HG02970 (cell line): Measurements from ENCODE around the gene MFRP.
A peak's percentile ranks its signal among the peaks of the same experiment; 100 is the strongest.
"Not testable (repeated sequence)": the region's sequence is repeated elsewhere in the genome, so short reads cannot be mapped to it uniquely, and the experiment has no call there.

ENCODE experiments used
- ATAC-seq: cut with Tn5 transposase; IDR thresholded peaks from one replicate; pipeline ENCODE4 v1.9.1; 2021; ENCODE audit warnings: mild to moderate bottlenecking, moderate library complexity, moderate number of reproducible peaks; ENCODE audit not compliant: unreplicated experiment, low FRiP score

MFRP gene

DNA sequence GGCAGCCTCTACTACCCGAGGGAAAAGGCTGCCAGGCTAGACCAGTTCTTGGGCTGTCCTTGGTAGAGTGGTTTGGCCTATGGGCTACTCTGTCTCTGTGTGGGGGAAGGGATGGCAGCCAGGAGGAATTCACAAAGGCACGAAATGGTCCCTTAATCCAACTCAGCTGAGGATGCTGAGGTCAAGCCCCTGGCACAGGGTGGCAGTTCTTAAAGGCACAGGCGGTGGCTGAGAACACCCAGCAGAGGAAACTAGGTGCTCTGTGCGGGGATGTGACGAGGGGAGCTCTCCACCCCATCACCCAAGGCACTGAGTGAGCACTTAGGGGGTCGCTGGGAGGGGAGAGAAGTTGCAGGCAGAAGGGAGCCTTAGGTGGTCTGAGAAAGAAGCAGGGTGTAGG is at the start of gene MFRP:
MFRP (minus strand) TSS at position 101 of the 400 bp plus-strand sequence. CDS start 192 bp downstream, outside the sequence.
- no peak for ATAC-seq

- no peak for ATAC-seq
Observed at GRCh38 chr11:119391275-119391674, 44.8 kb upstream of the MFRP start.

DNA sequence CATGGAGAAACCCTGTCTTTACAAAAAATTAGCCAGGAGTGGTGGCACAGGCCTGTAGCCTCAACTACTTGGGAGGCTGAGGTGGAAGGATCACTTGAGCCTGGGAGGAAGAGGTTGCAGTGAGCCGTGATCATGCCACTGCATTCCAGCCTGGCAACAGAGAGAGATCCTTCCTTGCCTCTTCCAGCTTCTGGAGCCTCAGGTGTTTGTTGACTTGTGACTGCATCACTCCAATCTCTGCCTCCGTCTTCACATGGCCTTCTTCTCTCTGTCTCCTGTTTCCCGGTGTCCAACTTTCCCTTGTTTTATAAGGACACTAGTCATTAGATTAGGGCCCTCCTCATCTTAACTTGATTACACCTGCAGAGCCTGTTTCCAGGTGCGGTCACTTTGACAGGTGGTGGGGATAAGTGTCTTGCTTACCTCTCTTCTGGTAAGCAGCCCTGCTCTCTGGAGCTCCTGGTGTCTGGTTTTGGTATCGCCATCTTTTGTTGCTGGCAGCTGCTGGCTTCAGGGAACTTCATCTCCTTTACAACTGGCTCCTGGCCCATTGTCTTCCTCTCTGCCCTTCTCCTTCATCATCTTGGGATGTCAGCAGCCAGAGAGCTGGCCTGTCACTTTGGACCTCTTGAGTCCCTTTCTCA is 43.2 kb upstream of the MFRP start:
- ATAC-seq = no peak

DNA sequence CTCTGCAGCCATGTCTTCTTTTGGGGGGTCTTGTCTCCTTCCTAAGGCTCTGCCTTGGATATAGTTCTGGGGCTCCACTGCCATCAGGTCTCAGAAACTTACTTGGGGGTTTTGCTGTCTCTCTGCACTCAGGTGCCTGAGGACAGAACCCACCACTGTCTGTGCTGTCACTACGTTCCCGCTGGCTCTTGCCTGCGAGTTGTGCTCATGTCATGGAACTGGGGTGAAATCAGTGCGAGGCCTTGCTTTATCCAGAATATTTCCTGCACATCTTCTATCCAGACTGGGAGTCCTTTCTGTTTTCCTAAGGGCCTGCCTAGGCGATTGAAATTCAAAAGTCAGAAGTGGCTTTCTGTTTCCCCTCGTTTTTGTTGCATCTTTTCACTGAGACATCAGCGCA is 41.6 kb upstream of the MFRP start:
- ATAC-seq = no peak

- no peak for ATAC-seq
Observed at GRCh38 chr11:119384332-119384731, 37.8 kb upstream of the MFRP start.

DNA sequence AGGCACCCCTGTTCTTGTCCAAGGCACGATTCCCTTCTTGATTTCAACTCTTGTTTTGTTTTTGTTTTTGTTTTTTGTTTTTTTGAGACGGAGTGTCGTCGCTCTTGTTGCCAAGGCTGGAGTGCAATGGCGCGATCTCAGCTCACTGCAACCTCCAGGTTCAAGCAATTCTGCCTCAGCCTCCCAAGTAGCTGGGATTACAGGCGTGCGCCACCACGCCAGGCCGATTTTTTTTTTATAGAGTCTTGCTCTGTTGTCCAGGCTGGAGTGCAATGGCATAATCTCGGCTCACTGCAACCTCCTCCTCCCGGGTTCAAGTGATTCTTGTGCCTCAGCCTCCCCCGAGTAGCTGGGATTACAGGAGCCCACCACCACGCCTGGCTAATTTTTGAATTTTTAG is 36.0 kb upstream of the MFRP start:
- not testable (repeated sequence) for ATAC-seq

GRCh38 chr11:119382101-119382500 is 35.6 kb upstream of the MFRP start:
- ATAC-seq = no peak

DNA sequence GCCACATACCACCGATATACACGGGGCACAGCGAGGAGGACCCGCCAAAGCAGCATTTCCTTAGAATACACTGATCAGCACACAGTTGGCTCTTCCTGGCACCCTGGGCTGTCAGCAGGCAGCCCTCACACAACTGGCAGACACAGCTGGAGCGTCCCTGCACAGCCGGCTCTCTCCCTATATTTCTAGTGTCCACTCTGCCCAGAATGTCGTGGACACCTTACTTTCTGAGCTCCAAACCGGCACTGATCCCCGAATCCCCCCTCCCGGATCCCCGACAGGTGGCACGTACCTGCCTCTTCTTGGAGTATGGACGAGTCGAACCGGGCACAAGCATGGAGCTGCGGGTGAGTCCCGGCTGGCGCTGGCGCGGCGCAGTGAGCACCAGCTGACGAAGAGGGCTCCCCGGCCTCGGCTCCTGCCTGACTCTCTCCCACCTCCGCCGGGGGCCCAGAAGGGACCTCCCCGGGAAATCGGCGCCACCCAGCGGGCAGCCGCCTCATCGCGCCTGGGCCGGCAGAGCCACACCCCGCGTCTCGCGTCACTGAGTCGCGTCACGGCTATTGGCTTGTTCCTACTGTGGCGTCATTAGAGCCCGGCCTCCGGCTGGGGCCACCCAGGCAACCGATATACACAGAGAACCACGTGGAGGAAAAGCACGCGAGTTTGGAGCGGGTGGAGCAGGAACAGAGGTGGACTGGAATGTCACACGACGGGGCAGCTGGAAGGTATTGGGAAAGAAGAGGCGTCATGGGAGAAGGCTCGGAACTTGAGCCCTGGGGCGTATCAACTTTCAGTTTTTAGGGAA is 34.9 kb upstream of the MFRP start, which contains the start of gene USP2:
USP2 (minus strand) TSS at position 510 of the 808 bp plus-strand sequence. CDS start 8,210 bp downstream, outside the sequence.
- peak; percentile 83 for ATAC-seq

DNA sequence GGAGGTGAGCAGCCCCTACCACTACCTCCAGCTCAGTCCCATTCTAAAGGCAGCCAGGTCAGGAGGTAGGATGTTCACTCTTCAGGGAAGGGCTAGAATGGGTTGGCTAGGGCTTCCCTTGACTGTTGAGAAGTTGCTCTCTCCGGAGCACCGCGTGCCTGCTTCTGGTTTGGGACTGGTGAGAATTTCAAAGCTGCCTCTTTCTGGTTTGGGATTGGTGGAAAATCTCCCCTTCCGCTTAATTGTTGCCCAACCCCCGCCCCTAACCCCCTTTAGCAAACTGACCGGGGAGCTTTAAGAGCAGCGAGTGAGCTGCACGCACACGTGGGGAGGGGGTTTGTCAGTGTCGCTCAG is 34.3 kb upstream of the MFRP start:
- no peak for ATAC-seq

DNA sequence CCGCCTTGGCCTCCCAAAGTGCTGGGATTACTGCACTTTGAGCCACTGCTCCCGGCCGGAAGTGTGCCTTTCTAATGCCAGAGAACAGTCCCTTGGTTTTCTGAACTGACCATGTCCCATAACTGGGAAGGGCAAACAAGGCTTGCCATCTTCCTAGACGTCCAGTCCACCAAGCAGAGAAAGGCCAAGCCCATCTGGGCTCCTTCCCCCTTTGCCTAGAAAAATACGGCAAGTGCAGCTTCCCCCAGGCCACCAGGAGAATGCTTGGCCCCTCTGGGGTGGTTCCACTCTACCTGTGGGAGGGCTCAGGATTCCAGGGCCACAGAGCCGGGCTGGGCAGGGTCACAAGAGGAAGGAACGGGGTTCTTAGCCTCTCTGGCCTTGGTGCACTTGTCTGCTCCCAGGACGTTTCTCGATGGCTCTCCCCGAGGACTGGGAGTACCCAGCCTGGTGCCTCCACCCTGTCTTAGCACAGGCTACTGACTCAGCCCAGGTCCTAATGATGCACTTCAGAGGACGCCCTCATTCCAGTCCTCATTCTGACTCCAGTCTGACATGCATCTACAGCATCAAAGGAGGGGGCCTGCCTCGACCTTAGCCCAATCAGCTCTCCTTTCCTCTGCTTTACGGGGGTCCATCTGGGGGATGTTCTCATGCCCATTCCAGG is 33.8 kb upstream of the MFRP start:
- ATAC-seq = no peak

DNA sequence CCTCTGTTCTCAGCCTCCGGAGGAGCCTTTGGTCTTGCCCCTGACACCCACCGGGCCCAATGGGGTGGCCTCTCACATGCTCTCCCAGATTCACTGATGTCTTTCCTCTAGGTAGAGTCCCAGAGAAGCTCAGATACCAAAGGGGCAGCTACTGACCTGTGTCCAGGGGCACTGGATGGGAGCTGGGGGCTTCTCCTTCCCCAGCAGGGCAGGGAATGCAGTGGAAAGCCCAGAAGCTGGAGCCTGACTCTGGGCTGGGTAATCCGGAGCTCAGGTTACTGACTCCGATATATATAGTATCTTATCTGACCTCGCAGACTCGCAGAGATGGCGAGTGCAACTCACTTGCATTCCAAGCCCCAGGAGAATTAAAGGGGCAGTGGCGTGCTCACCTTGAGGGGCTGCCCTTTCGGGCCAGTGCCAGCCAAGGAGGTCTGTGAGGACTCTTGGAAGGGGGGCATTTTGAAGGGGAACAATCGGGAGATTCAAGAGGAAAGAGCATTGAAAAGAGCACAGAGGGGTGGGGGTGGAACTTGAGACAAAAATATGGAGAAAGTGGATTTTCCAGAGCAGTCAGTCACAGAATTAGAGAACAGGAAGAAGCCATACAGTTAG is 32.5 kb upstream of the MFRP start:
- ATAC-seq = no peak

- no peak for ATAC-seq
Observed at GRCh38 chr11:119377961-119378667, 31.6 kb upstream of the MFRP start.

DNA sequence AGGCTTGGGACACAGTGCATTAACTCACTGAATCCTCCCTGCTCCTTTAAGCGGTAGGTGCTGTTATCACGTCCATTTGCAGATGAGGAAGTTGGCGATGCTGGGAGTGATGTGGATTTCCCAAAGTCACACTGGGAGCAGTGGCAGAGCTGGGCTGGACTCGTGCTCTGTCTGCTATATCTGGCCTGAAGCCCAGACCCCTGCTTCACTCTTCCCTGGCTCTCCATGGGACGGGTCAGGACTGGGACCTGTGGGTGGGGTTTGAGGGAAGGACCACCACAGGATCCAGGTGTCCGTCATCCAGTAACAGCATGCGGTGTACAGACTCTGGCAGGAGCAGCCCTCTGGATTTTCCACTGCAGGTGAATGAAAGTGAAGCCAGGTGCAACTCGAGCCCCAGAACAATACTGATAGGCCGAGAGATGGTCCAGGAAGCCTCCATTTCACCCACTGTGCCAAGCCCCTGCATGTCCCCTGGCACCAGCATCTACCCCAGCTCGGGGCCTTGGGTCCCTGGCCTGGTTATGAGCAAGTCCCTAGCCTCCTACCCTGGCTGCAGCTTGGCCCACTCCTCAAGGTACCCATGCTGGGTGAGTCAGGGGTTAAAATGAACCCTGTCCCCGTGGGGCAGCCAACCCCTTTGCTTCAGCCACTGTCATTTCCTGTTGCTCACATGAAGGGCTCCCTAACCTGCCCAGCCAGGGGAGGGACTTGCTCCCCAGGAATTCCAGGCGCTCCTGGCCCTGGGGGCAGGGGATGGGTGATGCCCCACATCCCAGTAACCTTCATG is 30.8 kb upstream of the MFRP start:
- ATAC-seq = no peak

- ATAC-seq = no peak
Observed at GRCh38 chr11:119376197-119376847, 29.8 kb upstream of the MFRP start.

DNA sequence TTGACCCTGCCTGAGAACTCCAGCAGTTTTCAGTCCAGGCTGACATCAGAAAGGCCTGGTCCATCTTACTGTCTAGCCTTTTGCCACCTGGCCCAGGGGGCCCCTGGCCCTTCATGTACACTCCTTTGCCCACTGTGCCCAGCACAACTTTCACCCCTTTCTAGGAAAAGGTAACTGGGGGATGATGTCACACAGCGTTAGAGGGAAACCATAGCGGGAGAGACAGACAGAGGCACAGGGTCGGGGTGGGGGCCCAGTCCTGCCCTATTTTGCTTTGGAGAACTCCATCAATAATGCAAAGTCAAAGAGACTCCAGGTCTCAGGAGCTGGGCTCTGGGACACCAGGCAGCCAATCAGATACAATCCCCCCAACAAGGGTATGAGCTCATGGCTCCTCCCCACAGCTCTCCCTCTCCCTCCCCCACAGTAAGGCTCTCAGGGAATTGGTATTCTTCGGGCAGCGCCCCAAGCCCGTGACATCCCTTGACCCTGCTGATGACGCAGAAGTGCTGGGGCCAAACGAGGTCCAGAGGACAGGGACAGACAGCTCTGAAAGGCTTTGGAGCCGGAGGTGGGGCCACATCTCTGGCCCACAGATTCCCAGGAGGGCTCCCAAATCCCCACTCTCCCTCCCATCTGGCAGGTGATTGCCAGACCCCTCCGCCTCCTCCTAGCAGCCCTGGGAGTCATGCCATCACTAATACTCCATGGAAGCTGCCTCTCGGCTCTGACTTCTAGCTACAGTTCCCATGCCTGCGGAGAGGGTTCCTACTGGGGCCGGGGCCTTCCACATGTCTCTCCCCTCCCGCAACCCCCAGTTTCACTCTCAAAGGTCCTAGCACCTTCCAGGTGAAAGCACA is 29.1 kb upstream of the MFRP start:
- no peak for ATAC-seq

DNA sequence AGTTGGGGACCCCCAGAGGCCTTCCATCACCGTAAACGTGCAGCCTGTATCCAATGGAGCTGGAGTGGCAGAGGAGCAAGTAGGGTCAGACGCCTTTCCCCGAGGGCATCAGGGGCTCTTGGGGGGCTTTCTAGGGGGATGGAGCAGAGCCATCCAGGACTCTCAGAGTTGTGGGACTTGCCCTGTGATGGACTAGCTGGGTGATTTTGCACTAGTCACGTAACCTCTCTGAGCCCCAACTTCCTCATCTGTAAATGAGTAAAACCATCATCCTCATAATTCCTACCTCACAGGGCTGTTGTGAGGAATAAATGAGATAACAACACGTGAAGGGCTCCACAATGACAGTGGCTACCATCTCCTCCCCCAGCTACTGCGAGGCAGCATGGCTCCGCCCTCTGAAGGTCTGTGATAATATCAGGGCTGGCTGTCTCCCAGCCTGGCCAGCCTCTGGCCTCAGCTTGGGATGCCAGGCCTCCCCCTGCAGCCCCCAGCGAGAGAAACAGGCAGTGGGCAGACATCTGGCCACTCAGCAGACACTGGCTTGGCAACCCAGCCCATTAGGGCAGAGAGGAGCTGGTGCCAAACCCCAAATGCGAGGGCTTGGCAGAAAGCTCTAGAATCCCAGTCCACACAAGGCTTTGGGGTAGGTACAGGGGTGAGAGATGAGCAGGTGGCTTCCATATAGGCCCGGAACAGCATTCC is 28.3 kb upstream of the MFRP start:
- no peak for ATAC-seq

- ATAC-seq = no peak
Observed at GRCh38 chr11:119373921-119374631, 27.6 kb upstream of the MFRP start.
